GM23338 (cell line): Measurements from ENCODE around the gene SLC25A41.

Source experiments
- CTCF ChIP-seq, 2 experiments: fragments of 200-600 bp in 1 of 2; sonication (generic) in 1 of 2; conservative IDR thresholded peaks; 2 replicates each; pipeline versions ENCODE4 v1.5.1 to v1.6.1; 2016 to 2017; ENCODE audit warnings: antibody characterized with exemption in 2 of 2, low read depth in 2 of 2, mild to moderate bottlenecking in 2 of 2, moderate library complexity in 1 of 2
- EZH2 ChIP-seq: fragments of 200-600 bp; sonication (generic); IDR thresholded peaks from one replicate; pipeline ENCODE4 v1.8.0; 2017; ENCODE audit warnings: antibody characterized with exemption, mild to moderate bottlenecking, low read depth; ENCODE audit not compliant: unreplicated experiment
- JUNB ChIP-seq: IDR thresholded peaks from one replicate; pipeline ENCODE4 v1.6.1; 2016; ENCODE audit warnings: antibody characterized with exemption; ENCODE audit not compliant: unreplicated experiment
- POLR2AphosphoS5 ChIP-seq: IDR thresholded peaks from 2 replicates; pipeline ENCODE4 v1.6.1; 2016; ENCODE audit warnings: antibody characterized with exemption, low read depth
- REST ChIP-seq: IDR thresholded peaks from one replicate; pipeline ENCODE4 v1.6.1; 2018; ENCODE audit warnings: antibody characterized with exemption; ENCODE audit not compliant: unreplicated experiment
- STAT1 ChIP-seq: IDR thresholded peaks from one replicate; pipeline ENCODE4 v1.6.1; 2016; ENCODE audit warnings: antibody characterized with exemption; ENCODE audit not compliant: unreplicated experiment

- TF ChIP-seq CTCF (conservative IDR thresholded peaks at IDR 0.05; ENCODE audit: low read depth in 2 of 2) (peak; percentile 77 to 82), JUNB (no peak), EZH2 (no peak), REST (no peak), POLR2AphosphoS5 (no peak), STAT1 (no peak)
These were observed 48.2 kb upstream of the SLC25A41 start, which contains the start of gene DENND1C for GRCh38 chr19:6481541-6482342.
